ENCODE measurements around the gene JAG2.

DNA sequence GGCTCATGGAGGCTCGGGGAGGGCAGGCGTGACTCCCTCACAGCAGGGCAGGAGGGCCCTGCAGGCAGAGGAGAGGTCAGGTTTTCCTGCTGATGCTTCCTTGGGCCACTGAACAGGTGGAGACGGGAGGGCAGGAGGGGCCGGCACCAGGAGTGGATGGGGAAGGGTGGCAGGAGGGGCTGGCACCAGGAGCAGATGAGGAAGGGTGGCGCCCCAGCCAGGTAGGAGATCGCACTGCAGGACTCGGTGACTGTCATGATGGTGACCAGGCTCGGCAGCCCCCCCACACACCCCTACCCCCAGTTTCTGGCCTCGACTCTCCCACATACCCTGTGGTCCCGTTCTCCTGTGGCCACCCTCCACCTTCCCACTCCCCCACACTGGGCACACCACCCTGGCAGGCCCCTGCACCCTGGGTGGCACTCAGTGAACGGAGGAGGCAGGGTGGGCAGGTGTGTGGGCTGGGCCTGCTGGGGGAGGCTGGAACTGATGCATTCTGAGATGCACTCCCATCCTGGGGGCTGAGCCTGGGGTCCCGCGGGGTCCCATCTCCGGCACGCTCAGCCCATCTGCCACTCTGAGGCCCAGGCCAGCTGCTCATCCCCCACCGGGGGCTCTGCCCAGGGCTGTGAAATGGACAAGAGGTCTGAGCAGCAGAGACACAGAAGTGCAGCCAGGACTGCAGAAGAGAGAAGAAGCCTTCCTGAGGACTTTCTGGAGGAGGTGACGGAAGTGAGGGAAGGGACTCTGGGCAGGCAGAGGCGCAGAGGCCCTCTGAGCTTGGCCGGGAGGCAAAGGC, 9.7 kb upstream of the JAG2 start:
- TF ChIP-seq, protein P1, sequence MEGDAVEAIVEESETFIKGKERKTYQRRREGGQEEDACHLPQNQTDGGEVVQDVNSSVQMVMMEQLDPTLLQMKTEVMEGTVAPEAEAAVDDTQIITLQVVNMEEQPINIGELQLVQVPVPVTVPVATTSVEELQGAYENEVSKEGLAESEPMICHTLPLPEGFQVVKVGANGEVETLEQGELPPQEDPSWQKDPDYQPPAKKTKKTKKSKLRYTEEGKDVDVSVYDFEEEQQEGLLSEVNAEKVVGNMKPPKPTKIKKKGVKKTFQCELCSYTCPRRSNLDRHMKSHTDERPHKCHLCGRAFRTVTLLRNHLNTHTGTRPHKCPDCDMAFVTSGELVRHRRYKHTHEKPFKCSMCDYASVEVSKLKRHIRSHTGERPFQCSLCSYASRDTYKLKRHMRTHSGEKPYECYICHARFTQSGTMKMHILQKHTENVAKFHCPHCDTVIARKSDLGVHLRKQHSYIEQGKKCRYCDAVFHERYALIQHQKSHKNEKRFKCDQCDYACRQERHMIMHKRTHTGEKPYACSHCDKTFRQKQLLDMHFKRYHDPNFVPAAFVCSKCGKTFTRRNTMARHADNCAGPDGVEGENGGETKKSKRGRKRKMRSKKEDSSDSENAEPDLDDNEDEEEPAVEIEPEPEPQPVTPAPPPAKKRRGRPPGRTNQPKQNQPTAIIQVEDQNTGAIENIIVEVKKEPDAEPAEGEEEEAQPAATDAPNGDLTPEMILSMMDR (IDR thresholded peaks at IDR 0.05): no peak
- TF ChIP-seq POLR2A (IDR thresholded peaks at IDR 0.05): no peak

All from heart left ventricle (tissue), 13 donors.